AG04450 (cell line): ENCODE results near the gene POLE. TPM values are rescaled to one million over a fixed set of nuclear protein-coding genes. Genes with fewer than 3 reads are reported as not detected.

Experiments used
- CTCF ChIA-PET: fragments of 300-600, 350-600 bp; formaldehyde crosslinking; extraction: SDS; loops from one replicate; lab custom pipeline; 2022; ENCODE audit warnings: antibody characterized with exemption, inconsistent platforms; lab: Charles Lee
- POLR2A ChIA-PET: fragments of 350-600 bp; formaldehyde crosslinking; extraction: SDS; loops from one replicate; lab custom pipeline; 2021; ENCODE audit warnings: antibody characterized with exemption, inconsistent platforms; lab: Yijun Ruan, JAX
- DNase-seq: peaks from one replicate; pipeline ENCODE4 v3.0.0-alpha.2; 2011; ENCODE audit warnings: low read depth, low spot score
- H3K27ac ChIP-seq: one replicate; pipeline ENCODE4 v1.5.1; 2012; ENCODE audit warnings: low read depth, low read length, control low read depth
- H3K27me3 ChIP-seq: one replicate; pipeline ENCODE4 v1.6.0; 2012; ENCODE audit warnings: low read length; ENCODE audit not compliant: control insufficient read depth, insufficient read depth
- H3K4me3 ChIP-seq: 2 replicates; pipeline ENCODE4 v1.5.1; 2011; ENCODE audit warnings: mild to moderate bottlenecking, low read depth, low read length, control low read depth
- H3K9me3 ChIP-seq: 2 replicates; pipeline ENCODE4 v1.5.1; 2012; ENCODE audit warnings: low read length; ENCODE audit not compliant: control insufficient read depth, insufficient read depth
- CTCF ChIP-seq: IDR thresholded peaks from 2 replicates; pipeline ENCODE4 v1.5.1; 2011; ENCODE audit warnings: low read depth, low read length, control low read depth, inconsistent platforms
- polyA plus RNA-seq: library from polyadenylated mRNA; depleted of rRNA; stranded (reverse); fragments of >200 nt; gene quantifications from 2 replicates; pipeline ENCODE4 v1.2.3, GENCODE V29; 2011

POLE gene
- polyA plus RNA-seq, 1 experiment: 4.1 TPM

DNA sequence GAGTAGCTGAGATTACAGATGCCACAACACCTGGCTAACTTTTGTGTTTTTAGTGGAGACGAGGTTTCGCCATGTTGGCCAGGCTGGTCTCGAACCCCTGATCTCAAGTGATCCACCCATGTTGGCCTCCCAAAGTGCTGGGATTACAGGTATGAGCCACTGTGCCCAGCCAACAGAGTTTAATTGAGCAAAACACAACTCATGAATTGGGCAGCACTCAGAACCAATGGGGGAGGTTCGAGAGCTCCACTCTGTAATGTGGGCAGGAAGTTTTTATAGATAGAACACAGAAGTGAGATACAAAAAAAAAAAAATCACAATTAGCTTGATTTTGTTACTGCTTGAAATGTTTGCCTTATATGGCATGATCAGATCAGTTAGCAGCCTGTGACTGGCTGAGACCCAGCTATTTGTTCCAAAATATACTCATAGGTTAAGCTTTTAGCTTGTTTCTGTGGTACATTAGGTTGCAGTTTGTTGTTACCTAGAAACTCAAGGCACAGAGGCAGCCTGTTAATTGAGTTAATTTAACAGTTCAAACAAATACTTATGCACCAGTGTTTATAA lies 69.9 kb downstream of the POLE start:
- ChIA-PET CTCF (interaction anchor here (2.1 to 5.1 kb wide), 3 partner anchors 17 to 202 kb away, joined by 9 to 59 read pairs (median 15); no protein-coding TSS in a partner anchor), POLR2A (no interaction called here)
- Histone ChIP-seq H3K27me3 (peaks cover 47% of the 10 kb centered on the region), H3K27ac (no peak overlapping the region), H3K9me3 (peaks cover 24% of the 10 kb centered on the region), H3K4me3 (no peak overlapping the region)
- TF ChIP-seq CTCF: no peak
- DNase-seq: no peak

GRCh38 chr12:132615579-132616038 lies 71.5 kb downstream of the POLE start:
- Histone ChIP-seq H3K27ac (no peak overlapping the region), H3K4me3 (no peak overlapping the region), H3K27me3 (peaks cover 56% of the 10 kb centered on the region), H3K9me3 (peaks cover 37% of the 10 kb centered on the region)
- CTCF ChIA-PET: interaction anchor here (0.9 to 5.1 kb wide), 12 partner anchors 10 to 462 kb away, joined by 3 to 59 read pairs (median 5); no protein-coding TSS in a partner anchor
- no peak for DNase-seq
- POLR2A ChIA-PET: interaction anchor here (1.2 kb wide), 1 partner anchor 10 kb away, joined by 4 read pairs; no protein-coding TSS in a partner anchor
- no peak for TF ChIP-seq CTCF

GRCh38 chr12:132614861-132615578 lies 72.1 kb downstream of the POLE start:
- peak; percentile 60 for DNase-seq
- POLR2A ChIA-PET: interaction anchor here (0.8 to 1.2 kb wide), 2 partner anchors 10 to 15 kb away, joined by 3 to 4 read pairs; no protein-coding TSS in a partner anchor
- Histone ChIP-seq H3K27ac (no peak overlapping the region), H3K9me3 (peaks cover 37% of the 10 kb centered on the region), H3K4me3 (no peak overlapping the region), H3K27me3 (peaks cover 54% of the 10 kb centered on the region)
- TF ChIP-seq CTCF: peak; percentile 90
- CTCF ChIA-PET: interaction anchor here (0.7 to 5.1 kb wide), 12 partner anchors 10 to 461 kb away, joined by 3 to 59 read pairs (median 4); no protein-coding TSS in a partner anchor

GRCh38 chr12:132614029-132614428 lies 73.1 kb downstream of the POLE start:
- TF ChIP-seq CTCF: no peak
- Histone ChIP-seq H3K9me3 (peaks cover 37% of the 10 kb centered on the region), H3K4me3 (no peak overlapping the region), H3K27ac (no peak overlapping the region), H3K27me3 (peaks cover 48% of the 10 kb centered on the region)
- DNase-seq: no peak
- ChIA-PET POLR2A (interaction anchor here (0.8 kb wide), 1 partner anchor 14 kb away, joined by 3 read pairs; no protein-coding TSS in a partner anchor), CTCF (interaction anchor here (0.7 to 5.1 kb wide), 4 partner anchors 12 to 579 kb away, joined by 4 to 59 read pairs (median 14); no protein-coding TSS in a partner anchor)
